ENCODE measurements around the gene MUCL1. TPM values are rescaled to one million over a fixed set of nuclear protein-coding genes. Genes with fewer than 3 reads are reported as not detected.

MUCL1 gene
- total RNA-seq (not detected in 2 replicates), polyA plus RNA-seq (not detected in 2 replicates), polyA minus RNA-seq (ENCODE audit: low replicate concordance) (not detected in 2 replicates)
- polyA plus RNA-seq (2012) = not detected in 2 replicates

GRCh38 chr12:54853933-54854538 lies at the start of gene MUCL1:
Gene MUCL1, plus strand, starts transcription at chr12:54854516. Its CDS starts 67 bp downstream, at chr12:54854583.
- DNase-seq (ENCODE audit: low read depth in 2 of 2) = peak; percentile 38 to 72
- Histone ChIP-seq H3K4me2 (ENCODE audit: extremely low read depth, insufficient read depth, low read length) (no peak within 1 kb of the TSS), H3K9ac (ENCODE audit: insufficient read depth, low read length) (no peak within 1 kb of the TSS), H3K27me3 (ENCODE audit: control insufficient read depth, insufficient read depth, low read length) (no peaks in the 10 kb centered on the region), H3K4me3 (replicated peaks in 1 of 4; ENCODE audit: control extremely low read depth in 1 of 4, insufficient read depth in 1 of 4, low read depth in 3 of 4, low read length in 4 of 4) (no peak within 1 kb of the TSS), H3K4me1 (ENCODE audit: control insufficient read depth, extremely low read depth, insufficient read depth, low read length) (no peaks in the 10 kb centered on the region), H2AFZ (ENCODE audit: low read length) (no peak within 1 kb of the TSS), H4K20me1 (ENCODE audit: control insufficient read depth, extremely low read depth, insufficient read depth, low read length) (no peaks in the 10 kb centered on the region), H3K9me3 (ENCODE audit: control insufficient read depth, insufficient read depth, low read depth, low read length) (no peaks in the 10 kb centered on the region), H3K27ac (ENCODE audit: insufficient read depth, low read length) (no peak within 1 kb of the TSS), H3K79me2 (ENCODE audit: control insufficient read depth, insufficient read depth, low read length) (no peaks in the 10 kb centered on the region), H3K36me3 (ENCODE audit: control insufficient read depth, insufficient read depth, low read length) (no peaks in the 10 kb centered on the region)
- TF ChIP-seq CTCF (conservative IDR thresholded peaks at IDR 0.05 in 1 of 2, IDR thresholded peaks at IDR 0.05 in 1 of 2; ENCODE audit: low read depth in 1 of 2, low read length in 2 of 2) (peak; percentile 89 to 91), EZH2 (IDR thresholded peaks at IDR 0.05; ENCODE audit: low read length, missing control alignments) (no peak)

- no peaks in the 10 kb centered on the region for H3K9me3 ChIP-seq (ENCODE audit: control insufficient read depth, insufficient read depth, low read depth, low read length)
- no peaks in the 10 kb centered on the region for H3K27me3 ChIP-seq (ENCODE audit: control insufficient read depth, insufficient read depth, low read length)
- no peak overlapping the region for H2AFZ ChIP-seq (ENCODE audit: low read length)
- no peak overlapping the region for H3K4me2 ChIP-seq (ENCODE audit: extremely low read depth, insufficient read depth, low read length)
- no peak overlapping the region for H3K4me3 ChIP-seq (replicated peaks in 1 of 4; ENCODE audit: control extremely low read depth in 1 of 4, insufficient read depth in 1 of 4, low read depth in 3 of 4, low read length in 4 of 4)
- no peak overlapping the region for H3K9ac ChIP-seq (ENCODE audit: insufficient read depth, low read length)
- H3K4me1 ChIP-seq (ENCODE audit: control insufficient read depth, extremely low read depth, insufficient read depth, low read length) = no peaks in the 10 kb centered on the region
- H3K36me3 ChIP-seq (ENCODE audit: control insufficient read depth, insufficient read depth, low read length) = no peaks in the 10 kb centered on the region
- DNase-seq (ENCODE audit: low read depth in 2 of 2) = no peak
- no peaks in the 10 kb centered on the region for H3K79me2 ChIP-seq (ENCODE audit: control insufficient read depth, insufficient read depth, low read length)
- H4K20me1 ChIP-seq (ENCODE audit: control insufficient read depth, extremely low read depth, insufficient read depth, low read length) = no peaks in the 10 kb centered on the region
- no peak overlapping the region for H3K27ac ChIP-seq (ENCODE audit: insufficient read depth, low read length)
- no peak for TF ChIP-seq EZH2 (IDR thresholded peaks at IDR 0.05; ENCODE audit: low read length, missing control alignments)
- TF ChIP-seq CTCF (conservative IDR thresholded peaks at IDR 0.05 in 1 of 2, IDR thresholded peaks at IDR 0.05 in 1 of 2; ENCODE audit: low read depth in 1 of 2, low read length in 2 of 2) = no peak
Measured at GRCh38 chr12:54821676-54822075, 32.6 kb upstream of the MUCL1 start.

- DNase-seq (ENCODE audit: low read depth in 2 of 2) = no peak
Measured at GRCh38 chr12:54824402-54824801, 29.9 kb upstream of the MUCL1 start.

More at GRCh38 chr12:54824402-54824801, 29.9 kb upstream of the MUCL1 start:
- H3K4me1 ChIP-seq (ENCODE audit: control insufficient read depth, extremely low read depth, insufficient read depth, low read length) = no peaks in the 10 kb centered on the region
- no peaks in the 10 kb centered on the region for H3K79me2 ChIP-seq (ENCODE audit: control insufficient read depth, insufficient read depth, low read length)
- no peak overlapping the region for H3K4me2 ChIP-seq (ENCODE audit: extremely low read depth, insufficient read depth, low read length)
- H3K27ac ChIP-seq (ENCODE audit: insufficient read depth, low read length) = no peak overlapping the region
- H3K4me3 ChIP-seq (replicated peaks in 1 of 4; ENCODE audit: control extremely low read depth in 1 of 4, insufficient read depth in 1 of 4, low read depth in 3 of 4, low read length in 4 of 4) = no peak overlapping the region
- no peaks in the 10 kb centered on the region for H3K27me3 ChIP-seq (ENCODE audit: control insufficient read depth, insufficient read depth, low read length)
- no peaks in the 10 kb centered on the region for H3K9me3 ChIP-seq (ENCODE audit: control insufficient read depth, insufficient read depth, low read depth, low read length)
- no peak for TF ChIP-seq CTCF (conservative IDR thresholded peaks at IDR 0.05 in 1 of 2, IDR thresholded peaks at IDR 0.05 in 1 of 2; ENCODE audit: low read depth in 1 of 2, low read length in 2 of 2)
- TF ChIP-seq EZH2 (IDR thresholded peaks at IDR 0.05; ENCODE audit: low read length, missing control alignments) = no peak
- H4K20me1 ChIP-seq (ENCODE audit: control insufficient read depth, extremely low read depth, insufficient read depth, low read length) = no peaks in the 10 kb centered on the region
- no peak overlapping the region for H3K9ac ChIP-seq (ENCODE audit: insufficient read depth, low read length)
- H3K36me3 ChIP-seq (ENCODE audit: control insufficient read depth, insufficient read depth, low read length) = no peaks in the 10 kb centered on the region
- no peak overlapping the region for H2AFZ ChIP-seq (ENCODE audit: low read length)
